Left renal cortex interstitium (tissue), 4 donors: ENCODE measurements around the gene ETS2. TPM values are rescaled to one million over a fixed set of nuclear protein-coding genes. Genes with fewer than 3 reads are reported as not detected.

Source experiments
- DNase-seq, 4 donors: peaks; one replicate each; pipeline ENCODE4 v3.0.0-alpha.2; 2013; ENCODE audit warnings: low read depth in 4 of 4, low spot score in 2 of 4, missing footprints in 1 of 4
- polyA plus RNA-seq, 4 donors: library from polyadenylated mRNA; unstranded; fragments of 120-200 nt; gene quantifications; one replicate each; pipeline ENCODE4 v1.2.1, GENCODE V29; 2013; ENCODE audit not compliant: insufficient read length in 4 of 4

The ETS2 gene
- polyA plus RNA-seq, 4 donors, result 44.7 to 50.9 (median 47.6) TPM

DNA sequence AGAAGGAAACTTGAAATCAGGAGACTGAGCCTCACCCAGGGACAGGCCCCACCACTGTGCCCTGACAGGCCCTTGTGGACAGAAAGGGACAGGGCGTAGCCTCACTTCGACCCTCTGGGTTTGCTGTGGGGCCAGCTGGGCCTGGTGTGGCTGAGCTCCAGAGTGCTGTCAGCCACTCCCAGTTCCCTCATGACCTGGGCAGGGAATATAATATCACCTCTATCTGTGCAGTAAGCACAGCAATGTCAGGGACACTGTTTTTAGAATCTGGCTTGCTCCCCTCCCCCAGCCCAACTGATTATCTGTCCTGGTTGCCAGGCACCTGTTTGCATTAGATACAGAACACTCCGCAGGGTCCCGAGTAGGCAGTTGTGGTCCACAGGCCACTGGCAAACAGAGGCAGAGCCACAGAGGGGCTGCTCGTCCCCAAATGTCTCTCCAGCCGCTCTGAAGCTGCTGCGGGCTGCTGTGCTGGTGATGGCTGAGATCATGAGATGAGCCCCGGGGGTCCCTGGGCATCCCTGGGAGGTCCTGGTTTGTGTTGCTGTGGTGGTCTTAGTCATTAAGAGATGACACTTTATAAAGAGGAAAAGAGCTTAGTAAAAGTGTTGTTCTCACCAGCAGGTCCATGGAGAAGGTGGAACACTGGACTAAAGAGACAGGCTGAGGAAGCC lies 51.6 kb downstream of the ETS2 start:
- no peak for DNase-seq

DNA sequence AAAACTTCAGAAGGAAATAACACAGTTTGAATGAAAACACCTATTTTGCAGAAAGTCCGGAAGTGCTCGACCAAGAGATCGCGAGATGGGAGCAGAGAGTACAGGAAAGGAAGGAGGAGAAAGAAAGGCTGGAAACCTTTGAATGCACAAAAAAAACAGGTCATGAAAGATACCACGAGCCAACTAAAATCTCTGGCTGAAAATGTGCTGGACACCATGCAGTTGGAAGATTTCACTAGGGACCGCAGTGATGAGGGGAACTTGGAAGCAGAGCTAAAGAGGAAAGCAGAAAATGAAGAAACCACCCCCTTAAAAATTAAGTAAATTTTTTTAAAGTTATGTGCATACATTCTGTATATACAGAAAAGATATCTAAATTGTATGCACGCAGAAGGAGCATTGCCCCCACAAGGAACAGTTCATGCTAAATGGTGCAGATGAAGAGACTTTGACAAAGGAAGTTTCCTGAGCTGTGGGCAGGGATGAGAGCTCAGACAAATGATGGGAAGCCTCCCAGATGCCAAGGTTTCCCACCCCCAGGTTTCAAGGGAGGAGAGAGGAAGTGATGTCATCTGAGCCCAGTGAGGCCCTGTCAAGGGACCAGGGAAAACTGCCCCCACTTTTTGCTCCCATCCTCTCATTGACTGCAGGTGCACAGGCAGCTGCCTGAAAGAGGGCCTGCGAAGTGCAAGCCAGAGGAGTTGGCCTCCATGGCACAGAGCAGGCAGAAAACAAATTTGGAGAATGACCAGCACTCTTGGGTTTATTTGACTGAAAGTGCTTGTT lies 52.5 kb downstream of the ETS2 start:
- no peak for DNase-seq

DNA sequence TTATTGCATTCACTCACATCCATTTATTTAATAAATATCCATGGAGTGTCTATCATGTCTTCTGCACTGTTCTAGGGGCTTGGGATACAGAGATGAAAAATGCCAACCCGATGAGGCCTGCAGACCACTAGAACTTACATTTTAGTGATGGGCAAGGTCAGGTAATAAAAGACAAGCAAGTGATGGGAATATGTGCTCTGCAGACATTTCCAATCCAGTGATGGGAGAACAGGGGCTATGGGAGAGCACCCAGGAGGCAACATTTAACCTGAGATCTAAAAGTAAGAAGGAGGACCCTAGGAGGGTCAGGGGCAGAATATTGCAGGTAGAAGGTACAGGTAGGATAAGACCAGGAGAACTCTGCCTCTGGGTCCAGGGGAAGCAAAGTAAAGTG lies 53.1 kb downstream of the ETS2 start:
- DNase-seq, result no peak

DNA sequence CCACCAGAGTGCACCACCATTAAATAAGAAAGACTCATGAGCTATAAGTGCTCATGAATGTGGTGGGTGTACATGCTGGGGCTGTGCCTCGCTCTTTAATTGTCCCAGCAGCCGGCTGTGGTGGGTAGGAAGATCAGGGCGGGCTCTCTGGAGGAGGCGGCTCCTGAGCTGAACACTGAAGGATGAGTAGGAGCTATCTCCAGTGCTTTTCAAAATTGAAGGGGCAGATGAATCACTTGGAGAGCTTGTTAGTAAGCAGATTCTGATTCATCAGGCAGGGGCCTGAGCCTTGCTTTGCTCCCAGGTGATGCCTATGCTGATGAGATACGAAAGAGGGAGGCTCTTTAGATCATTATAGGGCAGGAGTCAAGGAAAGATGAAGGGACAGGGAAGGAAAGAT lies 54.1 kb downstream of the ETS2 start:
- no peak for DNase-seq

DNA sequence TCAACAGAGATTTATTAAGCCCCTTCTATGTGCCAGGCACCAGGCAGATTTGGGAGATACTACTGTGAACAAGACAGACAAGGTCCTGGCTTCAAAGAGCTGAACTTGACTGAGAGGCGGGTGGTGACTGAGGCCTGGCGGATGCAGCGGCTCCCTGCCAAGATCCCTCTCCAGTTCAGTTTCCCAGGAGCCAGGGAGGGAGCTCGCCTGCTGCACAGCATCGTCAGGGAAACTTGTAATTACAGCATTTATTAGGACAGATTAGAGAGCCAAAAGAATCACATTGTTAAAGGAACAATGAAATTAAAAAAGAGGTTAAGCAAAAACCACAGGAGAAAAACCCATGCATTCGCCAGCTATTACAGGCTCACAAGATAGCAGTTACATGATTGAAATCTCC lies 55.3 kb downstream of the ETS2 start:
- no peak for DNase-seq

DNA sequence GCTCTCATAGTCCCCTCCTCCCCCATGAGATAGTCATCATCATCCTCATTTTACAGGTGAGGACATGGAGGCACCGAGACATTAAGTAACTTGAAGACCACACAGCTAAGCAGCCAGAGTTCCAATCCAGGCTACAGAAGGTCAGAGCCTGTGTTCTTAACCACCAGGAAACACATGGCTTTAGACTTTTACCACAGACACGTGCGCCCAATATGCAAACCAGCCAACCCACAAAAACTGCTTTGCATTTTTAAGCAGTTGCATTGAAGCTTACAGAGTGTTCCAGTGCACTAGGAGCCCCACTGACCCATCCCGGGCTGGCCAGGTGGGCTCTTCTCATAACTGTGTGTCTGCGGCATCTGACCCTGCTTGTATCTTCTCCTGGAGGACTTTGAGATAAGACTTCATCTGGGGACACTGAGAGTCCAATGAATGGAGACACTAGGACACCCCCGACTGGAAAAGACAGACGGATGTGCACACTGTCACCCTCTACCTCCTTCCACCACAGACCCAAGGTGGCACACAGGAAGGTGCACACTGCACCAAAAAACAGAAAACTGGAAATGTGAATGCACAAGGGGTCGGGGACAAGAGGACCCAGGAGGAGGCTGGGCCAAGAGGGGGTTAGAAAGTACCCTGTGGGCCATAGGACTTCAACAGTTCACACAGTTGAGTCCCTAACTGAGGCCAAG lies 56.4 kb downstream of the ETS2 start:
- no peak for DNase-seq

DNA sequence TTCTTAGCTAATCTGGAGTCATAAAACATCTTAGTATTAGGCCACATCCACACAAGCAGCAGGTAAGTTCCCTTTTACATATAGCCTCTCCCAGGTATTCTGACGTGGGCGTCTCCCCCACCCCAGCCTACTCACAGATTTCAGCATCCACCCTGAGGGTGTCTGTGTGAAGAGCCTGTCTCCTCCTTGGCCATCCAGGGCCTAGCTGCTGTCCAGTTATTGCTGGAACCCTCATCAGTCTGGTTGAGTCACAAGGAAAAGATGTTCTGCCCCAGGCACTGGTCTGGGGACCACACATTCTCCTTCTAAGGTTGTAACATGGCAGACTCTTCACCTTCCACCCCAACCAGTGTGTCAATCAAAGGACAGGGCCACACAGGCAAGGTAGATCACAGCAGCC lies 57.6 kb downstream of the ETS2 start:
- DNase-seq, result no peak

DNA sequence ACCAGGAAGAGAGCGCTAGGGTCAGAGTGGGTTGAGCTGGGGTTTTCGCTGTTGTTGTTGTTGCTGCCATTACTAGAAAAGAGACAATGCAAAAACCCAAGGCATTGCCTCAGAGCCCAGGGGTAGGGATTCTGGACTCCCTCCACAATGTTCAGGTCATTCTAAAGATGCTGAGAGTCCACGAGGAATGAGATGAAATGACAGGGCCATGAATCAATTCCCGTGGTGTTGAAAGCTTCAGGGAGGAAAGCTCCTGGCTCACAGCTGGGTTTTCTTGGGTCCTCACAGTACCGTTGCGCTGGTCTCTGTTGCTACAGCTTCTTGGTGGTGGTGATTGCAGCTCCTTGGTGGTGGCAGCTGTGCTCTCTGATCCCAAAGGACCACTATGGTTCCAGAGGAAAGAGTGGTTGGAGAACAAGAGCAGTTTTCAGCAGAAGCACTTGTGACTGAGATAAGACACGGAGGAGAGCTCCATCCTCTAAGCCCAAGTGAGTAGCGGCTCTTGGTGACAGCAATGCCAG lies 58.2 kb downstream of the ETS2 start:
- DNase-seq, result no peak

DNA sequence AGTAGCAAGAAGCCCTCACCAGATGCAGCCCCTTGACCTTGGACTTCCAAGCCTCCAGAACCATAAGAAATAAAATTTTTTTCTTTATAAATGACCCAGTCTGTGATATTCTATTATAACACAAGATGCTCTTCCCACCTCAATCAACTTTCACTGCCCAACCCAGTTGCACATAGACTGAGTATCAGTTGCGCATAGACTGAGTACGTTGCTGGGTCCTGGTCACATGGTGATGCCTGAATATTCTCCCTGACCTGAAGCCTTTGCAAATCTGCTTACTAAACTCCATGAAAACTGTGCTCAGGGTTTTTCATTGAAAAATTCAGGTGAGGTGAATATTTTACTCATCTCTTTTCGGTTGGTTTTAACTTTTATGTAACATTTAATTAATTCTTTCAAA lies 59.2 kb downstream of the ETS2 start:
- DNase-seq, result no peak

DNA sequence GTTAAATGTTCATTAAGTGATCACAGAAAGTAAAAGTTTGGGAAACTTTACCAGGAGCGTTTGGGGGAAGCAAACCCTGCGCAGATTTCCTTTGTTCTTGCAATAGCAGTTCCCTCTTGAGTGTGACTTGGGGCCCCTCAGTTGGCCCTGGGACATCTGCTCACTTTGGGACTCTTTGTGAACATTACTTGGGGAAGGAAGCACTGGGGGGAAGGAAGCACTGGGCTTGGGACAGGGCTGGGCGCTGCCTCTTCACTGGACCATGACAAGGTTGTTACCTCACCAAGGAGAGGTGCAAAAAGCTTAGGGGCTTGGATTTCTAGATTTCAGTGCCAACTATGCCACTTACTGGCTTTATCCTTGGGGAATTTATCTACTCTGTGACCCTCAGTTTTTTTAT lies 63.5 kb downstream of the ETS2 start:
- no peak for DNase-seq

DNA sequence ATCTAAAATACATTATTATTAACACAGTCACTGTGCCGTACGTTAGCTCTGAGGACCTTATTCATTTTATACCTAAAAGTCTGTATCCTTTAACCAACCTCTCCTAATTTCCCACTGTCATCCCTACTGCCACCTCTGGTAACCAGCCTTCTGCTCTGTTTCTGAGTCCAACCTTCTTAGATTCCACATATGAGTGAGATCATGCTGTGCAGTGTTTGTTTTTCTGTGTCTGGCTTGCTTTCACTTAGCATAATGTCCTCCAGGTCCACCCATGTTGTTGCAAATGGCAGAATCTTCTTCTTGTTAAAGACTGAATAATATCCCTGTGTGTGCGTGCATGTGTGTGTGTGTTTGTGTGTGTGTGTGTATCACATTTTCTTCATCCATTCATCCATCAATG lies 64.2 kb downstream of the ETS2 start:
- DNase-seq, result no peak
